PFSK-1 (cell line): ENCODE data around the gene ZNF135.

ENCODE experiments used
- FOXP2 ChIP-seq: optimal IDR thresholded peaks from 2 replicates; pipeline ENCODE3; 2011; ENCODE audit warnings: borderline replicate concordance, control low read depth, inconsistent platforms; ENCODE audit not compliant: insufficient read depth; ENCODE audit errors: extremely low read length, extremely low read depth
- POLR2AphosphoS5 ChIP-seq: IDR thresholded peaks from 2 replicates; pipeline ENCODE4 v1.6.1; 2012; ENCODE audit warnings: low read depth, mild to moderate bottlenecking, control low read depth, low read length, moderate library complexity
- SIN3A ChIP-seq: IDR thresholded peaks from 2 replicates; pipeline ENCODE4 v1.6.1; 2012; ENCODE audit warnings: mild to moderate bottlenecking, low read length, moderate library complexity, borderline replicate concordance; ENCODE audit not compliant: insufficient read depth
- TAF1 ChIP-seq: IDR thresholded peaks from 2 replicates; pipeline ENCODE4 v1.6.1; 2012; ENCODE audit warnings: low read length, control low read depth, borderline replicate concordance; ENCODE audit not compliant: insufficient read depth
- TF ChIP-seq, protein P1 (sequence below), 2 experiments: IDR thresholded peaks; 2 replicates each; pipeline versions ENCODE4 v1.6.1 to v1.8.0; 2011 to 2012; ENCODE audit warnings: low read depth in 2 of 2, low read length in 2 of 2, control low read depth in 1 of 2, inconsistent platforms in 1 of 2, mild to moderate bottlenecking in 1 of 2, moderate library complexity in 1 of 2; ENCODE audit not compliant: insufficient read depth in 1 of 2

Gene ZNF135

DNA sequence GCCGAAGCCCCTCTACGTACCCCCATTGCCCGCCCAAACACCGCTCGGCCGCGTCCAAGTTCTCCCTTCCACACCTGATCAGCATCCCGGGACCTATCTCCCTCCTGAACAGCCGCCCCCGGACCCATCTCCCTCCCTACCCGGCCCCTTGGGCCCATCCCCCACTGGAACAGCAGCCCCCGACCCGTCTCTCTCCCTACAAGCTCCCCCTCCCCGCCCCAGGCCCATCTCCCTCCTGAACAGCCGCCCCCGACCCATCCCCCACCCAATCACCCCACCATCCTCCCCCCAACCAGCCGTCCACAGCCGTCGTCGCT lies 24.6 kb upstream of the ZNF135 start:
- TF ChIP-seq POLR2AphosphoS5 (no peak), TAF1 (no peak)
- TF ChIP-seq, protein P1, sequence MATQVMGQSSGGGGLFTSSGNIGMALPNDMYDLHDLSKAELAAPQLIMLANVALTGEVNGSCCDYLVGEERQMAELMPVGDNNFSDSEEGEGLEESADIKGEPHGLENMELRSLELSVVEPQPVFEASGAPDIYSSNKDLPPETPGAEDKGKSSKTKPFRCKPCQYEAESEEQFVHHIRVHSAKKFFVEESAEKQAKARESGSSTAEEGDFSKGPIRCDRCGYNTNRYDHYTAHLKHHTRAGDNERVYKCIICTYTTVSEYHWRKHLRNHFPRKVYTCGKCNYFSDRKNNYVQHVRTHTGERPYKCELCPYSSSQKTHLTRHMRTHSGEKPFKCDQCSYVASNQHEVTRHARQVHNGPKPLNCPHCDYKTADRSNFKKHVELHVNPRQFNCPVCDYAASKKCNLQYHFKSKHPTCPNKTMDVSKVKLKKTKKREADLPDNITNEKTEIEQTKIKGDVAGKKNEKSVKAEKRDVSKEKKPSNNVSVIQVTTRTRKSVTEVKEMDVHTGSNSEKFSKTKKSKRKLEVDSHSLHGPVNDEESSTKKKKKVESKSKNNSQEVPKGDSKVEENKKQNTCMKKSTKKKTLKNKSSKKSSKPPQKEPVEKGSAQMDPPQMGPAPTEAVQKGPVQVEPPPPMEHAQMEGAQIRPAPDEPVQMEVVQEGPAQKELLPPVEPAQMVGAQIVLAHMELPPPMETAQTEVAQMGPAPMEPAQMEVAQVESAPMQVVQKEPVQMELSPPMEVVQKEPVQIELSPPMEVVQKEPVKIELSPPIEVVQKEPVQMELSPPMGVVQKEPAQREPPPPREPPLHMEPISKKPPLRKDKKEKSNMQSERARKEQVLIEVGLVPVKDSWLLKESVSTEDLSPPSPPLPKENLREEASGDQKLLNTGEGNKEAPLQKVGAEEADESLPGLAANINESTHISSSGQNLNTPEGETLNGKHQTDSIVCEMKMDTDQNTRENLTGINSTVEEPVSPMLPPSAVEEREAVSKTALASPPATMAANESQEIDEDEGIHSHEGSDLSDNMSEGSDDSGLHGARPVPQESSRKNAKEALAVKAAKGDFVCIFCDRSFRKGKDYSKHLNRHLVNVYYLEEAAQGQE (IDR thresholded peaks at IDR 0.05; ENCODE audit: insufficient read depth in 1 of 2, low read depth in 2 of 2, low read length in 2 of 2), result no peak

DNA sequence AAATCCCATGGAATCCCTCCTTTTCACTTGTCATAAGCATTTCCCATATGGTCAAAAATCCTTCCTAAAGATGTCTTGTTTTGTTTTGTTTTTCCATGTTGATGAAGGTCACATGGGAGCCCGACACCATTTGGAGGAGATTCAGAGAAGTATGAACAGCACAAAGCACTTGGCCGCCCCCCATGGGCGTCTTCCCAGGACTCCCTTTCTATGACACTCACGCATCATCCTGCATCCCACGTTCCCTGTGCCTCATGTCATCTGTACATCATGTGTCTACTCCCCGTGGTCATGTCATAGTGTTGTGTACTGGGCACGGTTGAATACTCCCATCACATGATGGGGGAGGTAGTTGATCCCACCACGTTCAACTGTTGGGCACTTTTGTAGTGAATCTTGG lies 23.2 kb upstream of the ZNF135 start:
- TF ChIP-seq POLR2AphosphoS5 (no peak), TAF1 (no peak), SIN3A (no peak), FOXP2 (no peak)
- TF ChIP-seq, protein P1 (IDR thresholded peaks at IDR 0.05; ENCODE audit: insufficient read depth in 1 of 2, low read depth in 2 of 2, low read length in 2 of 2), result no peak

DNA sequence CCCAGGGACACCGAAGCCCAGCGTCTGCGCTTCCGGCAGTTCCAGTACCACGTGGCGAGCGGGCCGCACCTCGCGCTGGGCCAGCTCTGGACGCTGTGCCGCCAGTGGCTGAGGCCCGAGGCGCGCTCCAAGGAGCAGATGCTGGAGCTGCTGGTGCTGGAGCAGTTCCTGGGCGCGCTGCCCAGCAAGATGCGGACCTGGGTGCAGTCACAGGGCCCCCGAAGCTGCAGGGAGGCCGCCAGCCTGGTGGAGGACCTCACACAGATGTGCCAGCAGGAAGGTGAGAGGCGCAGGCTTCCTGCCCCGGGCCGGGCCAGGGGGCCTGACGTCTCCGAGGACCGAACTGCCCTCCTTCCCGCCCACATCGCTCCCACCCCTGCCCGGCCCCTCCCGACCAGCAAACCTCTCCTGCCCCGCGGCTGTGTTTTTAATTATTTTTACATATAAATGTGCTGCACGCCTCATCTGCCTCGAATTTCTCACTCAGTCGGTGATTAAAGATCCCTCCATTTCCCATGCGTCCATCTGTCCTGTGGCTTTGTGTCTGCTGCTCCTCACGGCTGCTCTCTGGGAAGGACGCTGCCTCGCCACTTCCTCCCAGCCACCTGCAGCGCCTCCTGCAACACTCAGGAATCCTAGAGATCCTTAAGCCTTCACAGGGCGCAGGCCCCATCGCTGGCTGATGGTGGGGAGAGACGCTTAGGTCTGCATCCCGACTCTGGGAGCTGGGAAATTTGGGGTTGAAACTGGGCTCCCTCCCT lies 21.0 kb upstream of the ZNF135 start:
- TF ChIP-seq SIN3A (no peak), FOXP2 (no peak), TAF1 (no peak), POLR2AphosphoS5 (no peak)
- TF ChIP-seq, protein P1 (IDR thresholded peaks at IDR 0.05; ENCODE audit: insufficient read depth in 1 of 2, low read depth in 2 of 2, low read length in 2 of 2), result no peak

DNA sequence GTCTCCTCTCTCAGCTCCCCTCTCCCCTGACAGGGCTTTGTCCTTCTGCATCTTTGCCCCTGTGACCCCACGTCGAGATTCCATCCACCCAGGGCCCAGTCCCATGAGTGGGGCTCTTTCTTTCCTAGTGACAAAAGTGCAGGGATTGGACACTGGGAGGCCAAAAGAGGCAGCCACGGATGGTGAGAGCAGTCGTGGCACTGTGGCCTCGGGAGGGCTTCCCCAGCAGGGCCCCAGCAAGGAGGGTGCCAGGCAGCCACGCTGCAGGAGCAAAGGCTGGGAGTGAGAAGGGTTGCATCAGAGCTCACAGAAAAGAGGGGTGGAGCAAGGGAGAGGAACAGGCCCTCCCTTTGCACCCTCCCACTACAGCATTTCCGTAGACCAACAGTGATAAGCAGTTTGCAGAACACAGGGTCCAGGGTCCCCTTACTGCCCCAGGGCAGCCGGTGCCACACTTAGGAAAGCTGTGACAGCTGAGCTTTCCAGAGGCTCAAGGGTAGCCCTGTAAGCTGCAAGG lies 20.3 kb upstream of the ZNF135 start:
- no peak for TF ChIP-seq POLR2AphosphoS5
- TF ChIP-seq FOXP2, result no peak
- TF ChIP-seq, protein P1 (IDR thresholded peaks at IDR 0.05; ENCODE audit: insufficient read depth in 1 of 2, low read depth in 2 of 2, low read length in 2 of 2), result no peak
- TF ChIP-seq TAF1, result no peak
- no peak for TF ChIP-seq SIN3A
